Measurements from ENCODE around the gene VPS51. TPM values are rescaled to one million over a fixed set of nuclear protein-coding genes. Genes with fewer than 3 reads are reported as not detected.

VPS51 gene
- total and polyA plus RNA-seq, 2 experiments from 2014 or later = 45.3 to 450 TPM

DNA sequence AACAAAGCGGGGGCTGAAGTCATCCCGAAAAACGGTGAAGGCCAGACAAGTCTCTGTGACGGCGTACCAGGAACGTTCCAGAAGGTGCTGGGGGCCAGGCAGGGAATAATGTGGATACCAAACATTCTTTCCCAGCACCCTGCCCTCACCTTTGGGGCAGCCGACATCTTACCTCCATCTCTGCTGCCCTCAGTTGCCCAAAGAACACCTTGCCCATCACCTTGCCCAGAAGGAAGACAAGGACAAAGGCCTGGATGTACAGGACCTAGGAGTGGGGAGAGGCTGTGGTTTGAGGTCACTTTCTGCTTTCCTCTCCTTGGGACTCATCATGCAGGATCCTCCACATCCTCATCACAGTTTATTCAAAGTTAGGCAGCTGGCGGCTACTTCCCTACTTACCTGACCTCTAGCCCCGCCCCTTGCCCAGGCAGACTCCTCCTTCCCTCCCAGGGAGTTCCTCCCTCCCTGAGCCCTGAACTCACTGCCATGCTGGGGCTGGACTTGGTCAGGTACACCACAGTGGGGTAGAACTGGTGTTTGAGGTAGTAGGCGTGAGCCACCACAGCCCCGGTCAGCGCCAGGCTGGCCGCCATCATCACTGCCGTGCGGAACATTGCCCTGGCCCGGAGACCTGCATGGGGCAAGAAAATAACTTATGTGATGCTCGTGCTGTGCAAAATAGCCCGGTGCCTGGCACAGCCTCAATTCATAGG is 37.1 kb downstream of the VPS51 start:
- Histone ChIP-seq H3K27me3 (ENCODE audit: insufficient read depth) (no peaks in the 10 kb centered on the region), H3K36me3 (ENCODE audit: insufficient read depth) (no peaks in the 10 kb centered on the region), H3K4me3 (peak overlapping the region; percentile 67), H3K9me2 (ENCODE audit: insufficient read depth) (no peaks in the 10 kb centered on the region), H3K79me2 (replicated peaks; ENCODE audit: insufficient read depth) (peaks cover 19% of the 10 kb centered on the region), H4K20me1 (replicated peaks; ENCODE audit: insufficient read depth) (no peaks in the 10 kb centered on the region), H2AFZ (no peak overlapping the region), H3F3A (replicated peaks; ENCODE audit: low read depth) (peaks cover 12% of the 10 kb centered on the region; the same call in 1 of the 2 replicates), H3K4me1 (ENCODE audit: insufficient read depth) (peaks cover 20% of the 10 kb centered on the region; the same call in 1 of the 2 replicates), H3K27ac (ENCODE audit: low read depth) (no peak overlapping the region), H3K4me2 (peak overlapping the region; percentile 99)
- H3K36me3 Mint-ChIP-seq (ENCODE audit: low read depth) = peaks cover 21% of the 10 kb centered on the region
- peak overlapping the region; percentile 94 for H3K27ac Mint-ChIP-seq
- DNase-seq (ENCODE audit: low spot score) = peak; percentile 82
- H3K4me1 Mint-ChIP-seq = peaks cover 19% of the 10 kb centered on the region
- H3K9me3 Mint-ChIP-seq = no peaks in the 10 kb centered on the region
- H3K27me3 Mint-ChIP-seq (ENCODE audit: insufficient read depth, low read depth, poor library complexity) = peaks cover 19% of the 10 kb centered on the region
- peak; percentile 27 for ATAC-seq
- peak overlapping the region; percentile 97 for H3K4me3 Mint-ChIP-seq
- TF ChIP-seq, protein P1, sequence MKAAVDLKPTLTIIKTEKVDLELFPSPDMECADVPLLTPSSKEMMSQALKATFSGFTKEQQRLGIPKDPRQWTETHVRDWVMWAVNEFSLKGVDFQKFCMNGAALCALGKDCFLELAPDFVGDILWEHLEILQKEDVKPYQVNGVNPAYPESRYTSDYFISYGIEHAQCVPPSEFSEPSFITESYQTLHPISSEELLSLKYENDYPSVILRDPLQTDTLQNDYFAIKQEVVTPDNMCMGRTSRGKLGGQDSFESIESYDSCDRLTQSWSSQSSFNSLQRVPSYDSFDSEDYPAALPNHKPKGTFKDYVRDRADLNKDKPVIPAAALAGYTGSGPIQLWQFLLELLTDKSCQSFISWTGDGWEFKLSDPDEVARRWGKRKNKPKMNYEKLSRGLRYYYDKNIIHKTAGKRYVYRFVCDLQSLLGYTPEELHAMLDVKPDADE (IDR thresholded peaks at IDR 0.05) = no peak
- TF ChIP-seq CREB1 (CRISPR knock-in tag; IDR thresholded peaks at IDR 0.05; ENCODE audit: low read depth) = no peak
- TF ChIP-seq ZNF331 (CRISPR knock-in tag; IDR thresholded peaks at IDR 0.05; ENCODE audit: low read depth) = no peak
- TF ChIP-seq, protein P2, sequence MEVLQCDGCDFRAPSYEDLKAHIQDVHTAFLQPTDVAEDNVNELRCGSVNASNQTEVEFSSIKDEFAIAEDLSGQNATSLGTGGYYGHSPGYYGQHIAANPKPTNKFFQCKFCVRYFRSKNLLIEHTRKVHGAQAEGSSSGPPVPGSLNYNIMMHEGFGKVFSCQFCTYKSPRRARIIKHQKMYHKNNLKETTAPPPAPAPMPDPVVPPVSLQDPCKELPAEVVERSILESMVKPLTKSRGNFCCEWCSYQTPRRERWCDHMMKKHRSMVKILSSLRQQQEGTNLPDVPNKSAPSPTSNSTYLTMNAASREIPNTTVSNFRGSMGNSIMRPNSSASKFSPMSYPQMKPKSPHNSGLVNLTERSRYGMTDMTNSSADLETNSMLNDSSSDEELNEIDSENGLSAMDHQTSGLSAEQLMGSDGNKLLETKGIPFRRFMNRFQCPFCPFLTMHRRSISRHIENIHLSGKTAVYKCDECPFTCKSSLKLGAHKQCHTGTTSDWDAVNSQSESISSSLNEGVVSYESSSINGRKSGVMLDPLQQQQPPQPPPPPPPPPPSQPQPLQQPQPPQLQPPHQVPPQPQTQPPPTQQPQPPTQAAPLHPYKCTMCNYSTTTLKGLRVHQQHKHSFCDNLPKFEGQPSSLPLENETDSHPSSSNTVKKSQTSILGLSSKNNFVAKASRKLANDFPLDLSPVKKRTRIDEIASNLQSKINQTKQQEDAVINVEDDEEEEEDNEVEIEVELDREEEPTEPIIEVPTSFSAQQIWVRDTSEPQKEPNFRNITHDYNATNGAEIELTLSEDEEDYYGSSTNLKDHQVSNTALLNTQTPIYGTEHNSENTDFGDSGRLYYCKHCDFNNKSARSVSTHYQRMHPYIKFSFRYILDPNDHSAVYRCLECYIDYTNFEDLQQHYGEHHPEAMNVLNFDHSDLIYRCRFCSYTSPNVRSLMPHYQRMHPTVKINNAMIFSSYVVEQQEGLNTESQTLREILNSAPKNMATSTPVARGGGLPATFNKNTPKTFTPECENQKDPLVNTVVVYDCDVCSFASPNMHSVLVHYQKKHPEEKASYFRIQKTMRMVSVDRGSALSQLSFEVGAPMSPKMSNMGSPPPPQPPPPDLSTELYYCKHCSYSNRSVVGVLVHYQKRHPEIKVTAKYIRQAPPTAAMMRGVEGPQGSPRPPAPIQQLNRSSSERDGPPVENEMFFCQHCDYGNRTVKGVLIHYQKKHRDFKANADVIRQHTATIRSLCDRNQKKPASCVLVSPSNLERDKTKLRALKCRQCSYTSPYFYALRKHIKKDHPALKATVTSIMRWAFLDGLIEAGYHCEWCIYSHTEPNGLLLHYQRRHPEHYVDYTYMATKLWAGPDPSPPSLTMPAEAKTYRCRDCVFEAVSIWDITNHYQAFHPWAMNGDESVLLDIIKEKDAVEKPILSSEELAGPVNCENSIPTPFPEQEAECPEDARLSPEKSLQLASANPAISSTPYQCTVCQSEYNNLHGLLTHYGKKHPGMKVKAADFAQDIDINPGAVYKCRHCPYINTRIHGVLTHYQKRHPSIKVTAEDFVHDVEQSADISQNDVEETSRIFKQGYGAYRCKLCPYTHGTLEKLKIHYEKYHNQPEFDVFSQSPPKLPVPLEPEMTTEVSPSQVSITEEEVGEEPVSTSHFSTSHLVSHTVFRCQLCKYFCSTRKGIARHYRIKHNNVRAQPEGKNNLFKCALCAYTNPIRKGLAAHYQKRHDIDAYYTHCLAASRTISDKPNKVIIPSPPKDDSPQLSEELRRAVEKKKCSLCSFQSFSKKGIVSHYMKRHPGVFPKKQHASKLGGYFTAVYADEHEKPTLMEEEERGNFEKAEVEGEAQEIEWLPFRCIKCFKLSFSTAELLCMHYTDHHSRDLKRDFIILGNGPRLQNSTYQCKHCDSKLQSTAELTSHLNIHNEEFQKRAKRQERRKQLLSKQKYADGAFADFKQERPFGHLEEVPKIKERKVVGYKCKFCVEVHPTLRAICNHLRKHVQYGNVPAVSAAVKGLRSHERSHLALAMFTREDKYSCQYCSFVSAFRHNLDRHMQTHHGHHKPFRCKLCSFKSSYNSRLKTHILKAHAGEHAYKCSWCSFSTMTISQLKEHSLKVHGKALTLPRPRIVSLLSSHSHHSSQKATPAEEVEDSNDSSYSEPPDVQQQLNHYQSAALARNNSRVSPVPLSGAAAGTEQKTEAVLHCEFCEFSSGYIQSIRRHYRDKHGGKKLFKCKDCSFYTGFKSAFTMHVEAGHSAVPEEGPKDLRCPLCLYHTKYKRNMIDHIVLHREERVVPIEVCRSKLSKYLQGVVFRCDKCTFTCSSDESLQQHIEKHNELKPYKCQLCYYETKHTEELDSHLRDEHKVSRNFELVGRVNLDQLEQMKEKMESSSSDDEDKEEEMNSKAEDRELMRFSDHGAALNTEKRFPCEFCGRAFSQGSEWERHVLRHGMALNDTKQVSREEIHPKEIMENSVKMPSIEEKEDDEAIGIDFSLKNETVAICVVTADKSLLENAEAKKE (CRISPR knock-in tag; IDR thresholded peaks at IDR 0.05) = no peak
- TF ChIP-seq NANOG (IDR thresholded peaks at IDR 0.05; ENCODE audit: borderline replicate concordance) = no peak
- TF ChIP-seq, protein P3, sequence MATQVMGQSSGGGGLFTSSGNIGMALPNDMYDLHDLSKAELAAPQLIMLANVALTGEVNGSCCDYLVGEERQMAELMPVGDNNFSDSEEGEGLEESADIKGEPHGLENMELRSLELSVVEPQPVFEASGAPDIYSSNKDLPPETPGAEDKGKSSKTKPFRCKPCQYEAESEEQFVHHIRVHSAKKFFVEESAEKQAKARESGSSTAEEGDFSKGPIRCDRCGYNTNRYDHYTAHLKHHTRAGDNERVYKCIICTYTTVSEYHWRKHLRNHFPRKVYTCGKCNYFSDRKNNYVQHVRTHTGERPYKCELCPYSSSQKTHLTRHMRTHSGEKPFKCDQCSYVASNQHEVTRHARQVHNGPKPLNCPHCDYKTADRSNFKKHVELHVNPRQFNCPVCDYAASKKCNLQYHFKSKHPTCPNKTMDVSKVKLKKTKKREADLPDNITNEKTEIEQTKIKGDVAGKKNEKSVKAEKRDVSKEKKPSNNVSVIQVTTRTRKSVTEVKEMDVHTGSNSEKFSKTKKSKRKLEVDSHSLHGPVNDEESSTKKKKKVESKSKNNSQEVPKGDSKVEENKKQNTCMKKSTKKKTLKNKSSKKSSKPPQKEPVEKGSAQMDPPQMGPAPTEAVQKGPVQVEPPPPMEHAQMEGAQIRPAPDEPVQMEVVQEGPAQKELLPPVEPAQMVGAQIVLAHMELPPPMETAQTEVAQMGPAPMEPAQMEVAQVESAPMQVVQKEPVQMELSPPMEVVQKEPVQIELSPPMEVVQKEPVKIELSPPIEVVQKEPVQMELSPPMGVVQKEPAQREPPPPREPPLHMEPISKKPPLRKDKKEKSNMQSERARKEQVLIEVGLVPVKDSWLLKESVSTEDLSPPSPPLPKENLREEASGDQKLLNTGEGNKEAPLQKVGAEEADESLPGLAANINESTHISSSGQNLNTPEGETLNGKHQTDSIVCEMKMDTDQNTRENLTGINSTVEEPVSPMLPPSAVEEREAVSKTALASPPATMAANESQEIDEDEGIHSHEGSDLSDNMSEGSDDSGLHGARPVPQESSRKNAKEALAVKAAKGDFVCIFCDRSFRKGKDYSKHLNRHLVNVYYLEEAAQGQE (IDR thresholded peaks at IDR 0.05; ENCODE audit: unreplicated experiment) = no peak
- no peak for TF ChIP-seq EZH2 (IDR thresholded peaks at IDR 0.05; ENCODE audit: low read depth, unreplicated experiment)
- TF ChIP-seq, protein P4, sequence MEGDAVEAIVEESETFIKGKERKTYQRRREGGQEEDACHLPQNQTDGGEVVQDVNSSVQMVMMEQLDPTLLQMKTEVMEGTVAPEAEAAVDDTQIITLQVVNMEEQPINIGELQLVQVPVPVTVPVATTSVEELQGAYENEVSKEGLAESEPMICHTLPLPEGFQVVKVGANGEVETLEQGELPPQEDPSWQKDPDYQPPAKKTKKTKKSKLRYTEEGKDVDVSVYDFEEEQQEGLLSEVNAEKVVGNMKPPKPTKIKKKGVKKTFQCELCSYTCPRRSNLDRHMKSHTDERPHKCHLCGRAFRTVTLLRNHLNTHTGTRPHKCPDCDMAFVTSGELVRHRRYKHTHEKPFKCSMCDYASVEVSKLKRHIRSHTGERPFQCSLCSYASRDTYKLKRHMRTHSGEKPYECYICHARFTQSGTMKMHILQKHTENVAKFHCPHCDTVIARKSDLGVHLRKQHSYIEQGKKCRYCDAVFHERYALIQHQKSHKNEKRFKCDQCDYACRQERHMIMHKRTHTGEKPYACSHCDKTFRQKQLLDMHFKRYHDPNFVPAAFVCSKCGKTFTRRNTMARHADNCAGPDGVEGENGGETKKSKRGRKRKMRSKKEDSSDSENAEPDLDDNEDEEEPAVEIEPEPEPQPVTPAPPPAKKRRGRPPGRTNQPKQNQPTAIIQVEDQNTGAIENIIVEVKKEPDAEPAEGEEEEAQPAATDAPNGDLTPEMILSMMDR (conservative IDR thresholded peaks at IDR 0.05; ENCODE audit: low read depth in 2 of 2) = no peak
- no peak for TF ChIP-seq STAT1 (IDR thresholded peaks at IDR 0.05; ENCODE audit: unreplicated experiment)
- no peak for TF ChIP-seq POLR2AphosphoS5 (IDR thresholded peaks at IDR 0.05; ENCODE audit: low read depth)
- no peak for TF ChIP-seq EZH2phosphoT487 (IDR thresholded peaks at IDR 0.05; ENCODE audit: unreplicated experiment)
- TF ChIP-seq JUNB (IDR thresholded peaks at IDR 0.05; ENCODE audit: unreplicated experiment) = no peak
- TF ChIP-seq ZNF114 (CRISPR knock-in tag; IDR thresholded peaks at IDR 0.05) = no peak
